Measurements from ENCODE around the gene ZNF865. TPM values are rescaled to one million over a fixed set of nuclear protein-coding genes. Genes with fewer than 3 reads are reported as not detected.

ZNF865 gene
- total and polyA plus RNA-seq, 2 donors (not counting 3 experiments of a cell fraction or from before 2014, with no cell fraction given), result 4.0 to 10.1 TPM

GRCh38 chr19:55651236-55651635 is 45.8 kb downstream of the ZNF865 start:
- H2AFZ ChIP-seq (ENCODE audit: low read depth, low read length), result no peak overlapping the region
- BruUV-seq (replicated peaks), result no TSS peak
- H3K4me2 ChIP-seq (ENCODE audit: insufficient read depth, low read length), result no peak overlapping the region
- no peak for DNase-seq (ENCODE audit: low read depth, low spot score)
- FAIRE-seq, result no peak
- no peak overlapping the region for H3K27ac ChIP-seq (ENCODE audit: insufficient read depth, low read depth, low read length)
- peaks cover 0 to 1% of the 10 kb centered on the region in 2 experiments for H3K36me3 ChIP-seq (ENCODE audit: control insufficient read depth in 2 of 2, extremely low read depth in 1 of 2, insufficient read depth in 2 of 2, low read length in 2 of 2)
- H4K20me1 ChIP-seq (replicated peaks; ENCODE audit: control insufficient read depth, extremely low read depth, insufficient read depth, low read length), result peaks cover 2% of the 10 kb centered on the region
- no peak overlapping the region for H3K4me3 ChIP-seq (replicated peaks in 1 of 3; ENCODE audit: insufficient read depth in 1 of 3, low read depth in 1 of 3, low read length in 3 of 3)
- TF ChIP-seq EZH2 (IDR thresholded peaks at IDR 0.05; ENCODE audit: borderline replicate concordance, low read depth, low read length, severe bottlenecking) (no peak), POLR2A (IDR thresholded peaks at IDR 0.05; ENCODE audit: low read depth, low read length) (no peak), CTCF (IDR thresholded peaks at IDR 0.05; ENCODE audit: extremely low read depth in 1 of 2, insufficient read depth in 1 of 2, low read depth in 1 of 2, low read length in 2 of 2) (no peak)
- intact Hi-C loops (cut with micrococcal nuclease), result loop anchor here (10.0 kb wide), 3 partner anchors 316 to 1186 kb away; partner anchors contain the start of genes KMT5C, LENG9 and ZNF787
- H3K9me3 ChIP-seq (replicated peaks; ENCODE audit: control insufficient read depth, insufficient read depth, low read length), result no peaks in the 10 kb centered on the region
- POLR2A ChIA-PET, result no interaction called here
- peaks cover 15% of the 10 kb centered on the region for H3K4me1 ChIP-seq (ENCODE audit: control insufficient read depth, extremely low read depth, insufficient read depth, low read length)
- no peaks in the 10 kb centered on the region for H3K27me3 ChIP-seq (ENCODE audit: control insufficient read depth in 2 of 2, insufficient read depth in 2 of 2, low read length in 2 of 2)
- dilution Hi-C loops (cut with MboI; ENCODE audit: extremely low pct_ligation_motif_present, low sequenced_read_pairs), result no loop called here
- H3K9me1 ChIP-seq (replicated peaks; ENCODE audit: control insufficient read depth, extremely low read depth, insufficient read depth, low read length), result no peaks in the 10 kb centered on the region
- peaks cover 12% of the 10 kb centered on the region for H3K79me2 ChIP-seq (ENCODE audit: control insufficient read depth, insufficient read depth, low read length)
- H3K9ac ChIP-seq (replicated peaks; ENCODE audit: extremely low read depth, insufficient read depth, low read length), result no peak overlapping the region
- CTCF ChIA-PET, result no interaction called here

GRCh38 chr19:55652311-55653128 is 47.1 kb downstream of the ZNF865 start:
- H3K4me1 ChIP-seq (ENCODE audit: control insufficient read depth, extremely low read depth, insufficient read depth, low read length), result peaks cover 24% of the 10 kb centered on the region
- no peak overlapping the region for H3K4me3 ChIP-seq (replicated peaks in 1 of 3; ENCODE audit: insufficient read depth in 1 of 3, low read depth in 1 of 3, low read length in 3 of 3)
- no peak overlapping the region for H2AFZ ChIP-seq (ENCODE audit: low read depth, low read length)
- intact Hi-C loops (cut with micrococcal nuclease), result loop anchor here (1.0 to 10.0 kb wide), 5 partner anchors 12 to 1188 kb away; partner anchors contain the start of genes KMT5C, LENG9 and ZNF787
- peaks cover 6% of the 10 kb centered on the region for H4K20me1 ChIP-seq (replicated peaks; ENCODE audit: control insufficient read depth, extremely low read depth, insufficient read depth, low read length)
- peaks cover 0 to 1% of the 10 kb centered on the region in 2 experiments for H3K36me3 ChIP-seq (ENCODE audit: control insufficient read depth in 2 of 2, extremely low read depth in 1 of 2, insufficient read depth in 2 of 2, low read length in 2 of 2)
- no peaks in the 10 kb centered on the region for H3K9me3 ChIP-seq (replicated peaks; ENCODE audit: control insufficient read depth, insufficient read depth, low read length)
- H3K27me3 ChIP-seq (ENCODE audit: control insufficient read depth in 2 of 2, insufficient read depth in 2 of 2, low read length in 2 of 2), result no peaks in the 10 kb centered on the region
- dilution Hi-C loops (cut with MboI; ENCODE audit: extremely low pct_ligation_motif_present, low sequenced_read_pairs), result no loop called here
- ChIA-PET CTCF (interaction anchor here (0.7 to 1.6 kb wide), 5 partner anchors 10 to 138 kb away, joined by 3 to 28 read pairs (median 5); no protein-coding TSS in a partner anchor), POLR2A (no interaction called here)
- H3K27ac ChIP-seq (ENCODE audit: insufficient read depth, low read depth, low read length), result no peak overlapping the region
- no peak overlapping the region for H3K4me2 ChIP-seq (ENCODE audit: insufficient read depth, low read length)
- no peaks in the 10 kb centered on the region for H3K9me1 ChIP-seq (replicated peaks; ENCODE audit: control insufficient read depth, extremely low read depth, insufficient read depth, low read length)
- BruUV-seq (replicated peaks), result no TSS peak
- no peak for DNase-seq (ENCODE audit: low read depth, low spot score)
- H3K79me2 ChIP-seq (ENCODE audit: control insufficient read depth, insufficient read depth, low read length), result peaks cover 25% of the 10 kb centered on the region
- TF ChIP-seq CTCF (IDR thresholded peaks at IDR 0.05; ENCODE audit: extremely low read depth in 1 of 2, insufficient read depth in 1 of 2, low read depth in 1 of 2, low read length in 2 of 2) (no peak), POLR2AphosphoS5 (IDR thresholded peaks at IDR 0.05; ENCODE audit: insufficient read depth, low read depth, low read length) (no peak), GATA2 (IDR thresholded peaks at IDR 0.05; ENCODE audit: insufficient read depth, insufficient read length, low read depth, low read length) (no peak), FOS (IDR thresholded peaks at IDR 0.05; ENCODE audit: borderline replicate concordance, insufficient read depth, low read length) (no peak), JUN (IDR thresholded peaks at IDR 0.05; ENCODE audit: borderline replicate concordance, insufficient read depth, insufficient read length, low read depth) (no peak), POLR2A (IDR thresholded peaks at IDR 0.05; ENCODE audit: low read depth, low read length) (no peak), EZH2 (IDR thresholded peaks at IDR 0.05; ENCODE audit: borderline replicate concordance, low read depth, low read length, severe bottlenecking) (no peak), MAX (IDR thresholded peaks at IDR 0.05; ENCODE audit: insufficient read depth, insufficient read length) (no peak), MYC (IDR thresholded peaks at IDR 0.05; ENCODE audit: low read depth, low read length) (no peak)
- no peak for FAIRE-seq
- no peak overlapping the region for H3K9ac ChIP-seq (replicated peaks; ENCODE audit: extremely low read depth, insufficient read depth, low read length)
